Measurements from ENCODE around the gene ACOT9. TPM values are rescaled to one million over a fixed set of nuclear protein-coding genes. Genes with fewer than 3 reads are reported as not detected.

Gene ACOT9
- total RNA-seq, 1 experiment from 2014 or later: 75.6 TPM

DNA sequence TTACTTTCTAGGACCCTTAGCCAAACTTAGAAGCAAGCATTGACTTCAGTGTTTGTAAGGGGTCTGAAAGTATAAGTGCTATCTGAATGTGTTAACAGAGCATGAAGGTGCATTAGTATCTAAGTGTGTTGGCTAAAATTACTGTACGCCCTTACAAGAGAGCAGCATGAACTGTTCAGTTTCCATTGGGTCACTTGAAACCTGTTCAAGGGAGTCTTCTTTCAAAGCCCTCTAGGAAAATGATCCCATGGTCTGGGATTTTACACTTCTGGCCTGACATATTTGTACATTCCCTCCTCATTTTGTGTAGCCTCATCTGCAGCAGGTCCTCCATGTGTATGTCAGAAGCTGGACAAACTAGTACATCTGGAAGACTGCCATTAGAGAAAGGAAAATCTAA lies 72.5 kb downstream of the ACOT9 start:
- H3K36me3 ChIP-seq (ENCODE audit: low read depth, low read length): peaks cover 16% of the 10 kb centered on the region; the same call in 1 of the 2 replicates
- TF ChIP-seq EZH2phosphoT487 (IDR thresholded peaks at IDR 0.05; ENCODE audit: borderline replicate concordance, low read length): no peak
- TF ChIP-seq, protein P1, sequence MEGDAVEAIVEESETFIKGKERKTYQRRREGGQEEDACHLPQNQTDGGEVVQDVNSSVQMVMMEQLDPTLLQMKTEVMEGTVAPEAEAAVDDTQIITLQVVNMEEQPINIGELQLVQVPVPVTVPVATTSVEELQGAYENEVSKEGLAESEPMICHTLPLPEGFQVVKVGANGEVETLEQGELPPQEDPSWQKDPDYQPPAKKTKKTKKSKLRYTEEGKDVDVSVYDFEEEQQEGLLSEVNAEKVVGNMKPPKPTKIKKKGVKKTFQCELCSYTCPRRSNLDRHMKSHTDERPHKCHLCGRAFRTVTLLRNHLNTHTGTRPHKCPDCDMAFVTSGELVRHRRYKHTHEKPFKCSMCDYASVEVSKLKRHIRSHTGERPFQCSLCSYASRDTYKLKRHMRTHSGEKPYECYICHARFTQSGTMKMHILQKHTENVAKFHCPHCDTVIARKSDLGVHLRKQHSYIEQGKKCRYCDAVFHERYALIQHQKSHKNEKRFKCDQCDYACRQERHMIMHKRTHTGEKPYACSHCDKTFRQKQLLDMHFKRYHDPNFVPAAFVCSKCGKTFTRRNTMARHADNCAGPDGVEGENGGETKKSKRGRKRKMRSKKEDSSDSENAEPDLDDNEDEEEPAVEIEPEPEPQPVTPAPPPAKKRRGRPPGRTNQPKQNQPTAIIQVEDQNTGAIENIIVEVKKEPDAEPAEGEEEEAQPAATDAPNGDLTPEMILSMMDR (conservative IDR thresholded peaks at IDR 0.05; ENCODE audit: low read depth, low read length): no peak
- TF ChIP-seq EZH2 (IDR thresholded peaks at IDR 0.05; ENCODE audit: low read length, unreplicated experiment): no peak
- H3K4me2 ChIP-seq (ENCODE audit: low read length): no peak overlapping the region
- H3K4me1 ChIP-seq (ENCODE audit: insufficient read depth, low read length): peaks cover 13% of the 10 kb centered on the region
- H3K9me2 ChIP-seq (replicated peaks; ENCODE audit: low read length): no peaks in the 10 kb centered on the region
- no TSS peak for BruUV-seq (replicated peaks)
- ChIA-PET POLR2A (ENCODE audit: unreplicated experiment) (no interaction called here), CTCF (no interaction called here)
- 0 out of 2 replicates have a peak, but pooled peaks cover 4% of the 10 kb centered on the region for H4K20me1 ChIP-seq (ENCODE audit: low read length)
- no peaks in the 10 kb centered on the region for H3F3A ChIP-seq (ENCODE audit: low read length, unreplicated experiment)
- H3K27ac ChIP-seq (ENCODE audit: low read length): no peak overlapping the region
- no peak for ATAC-seq
- H3K27me3 ChIP-seq (ENCODE audit: low read length): no peaks in the 10 kb centered on the region
- peaks cover 44% of the 10 kb centered on the region for H3K79me2 ChIP-seq (ENCODE audit: low read length)
- H3K4me3 ChIP-seq (ENCODE audit: low read length): no peak overlapping the region
- no peak overlapping the region for H2AFZ ChIP-seq (ENCODE audit: low read length)
- intact Hi-C loops (cut with micrococcal nuclease): no loop called here
- H3K9ac ChIP-seq (ENCODE audit: low read length): no peak overlapping the region
- no peak for DNase-seq
- H3K9me3 ChIP-seq (ENCODE audit: low read length): no peaks in the 10 kb centered on the region

DNA sequence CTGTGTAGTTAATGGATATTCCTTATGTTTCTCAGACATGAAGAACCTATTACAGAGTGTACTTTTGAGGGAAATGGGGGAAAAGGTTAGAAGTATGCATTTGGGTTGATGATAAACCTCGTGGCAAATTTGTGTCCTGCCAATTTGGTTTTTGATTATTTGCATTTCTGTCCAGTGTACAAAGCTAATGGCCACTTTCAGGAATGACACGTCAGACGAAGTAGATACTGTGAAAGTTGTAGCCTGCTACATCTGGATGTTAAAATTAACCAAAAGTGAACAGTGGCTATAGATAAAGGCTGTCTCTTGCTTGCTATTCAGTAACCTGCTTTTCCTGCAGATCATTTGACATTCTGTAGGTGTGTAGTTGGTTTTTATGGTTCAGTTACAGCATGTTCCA lies 74.7 kb downstream of the ACOT9 start:
- H3K27me3 ChIP-seq (ENCODE audit: low read length): no peaks in the 10 kb centered on the region
- DNase-seq: peak; percentile 23
- H3K4me1 ChIP-seq (ENCODE audit: insufficient read depth, low read length): peaks cover 13% of the 10 kb centered on the region
- H3K9me2 ChIP-seq (replicated peaks; ENCODE audit: low read length): no peaks in the 10 kb centered on the region
- no peaks in the 10 kb centered on the region for H3F3A ChIP-seq (ENCODE audit: low read length, unreplicated experiment)
- peak overlapping the region; percentile 88 for H3K4me2 ChIP-seq (ENCODE audit: low read length)
- H4K20me1 ChIP-seq (ENCODE audit: low read length): 0 out of 2 replicates have a peak, but pooled peaks cover 4% of the 10 kb centered on the region
- H3K79me2 ChIP-seq (ENCODE audit: low read length): peaks cover 44% of the 10 kb centered on the region
- peak overlapping the region; percentile 96 for H3K9ac ChIP-seq (ENCODE audit: low read length)
- POLR2A ChIA-PET (ENCODE audit: unreplicated experiment): no interaction called here
- ATAC-seq: peak; percentile 3; the same call in 1 of the 2 replicates
- intact Hi-C loops (cut with micrococcal nuclease): loop anchor here (10.0 kb wide), 1 partner anchor 1026 kb away; the partner anchor contains the start of gene POLA1
- no TSS peak for BruUV-seq (replicated peaks)
- TF ChIP-seq, protein P1 (conservative IDR thresholded peaks at IDR 0.05; ENCODE audit: low read depth, low read length): no peak
- no peak for TF ChIP-seq EZH2phosphoT487 (IDR thresholded peaks at IDR 0.05; ENCODE audit: borderline replicate concordance, low read length)
- no peak for TF ChIP-seq EZH2 (IDR thresholded peaks at IDR 0.05; ENCODE audit: low read length, unreplicated experiment)
- H3K27ac ChIP-seq (ENCODE audit: low read length): peak overlapping the region; percentile 80
- no peaks in the 10 kb centered on the region for H3K9me3 ChIP-seq (ENCODE audit: low read length)
- CTCF ChIA-PET: no interaction called here
- no peak overlapping the region for H2AFZ ChIP-seq (ENCODE audit: low read length)
- H3K4me3 ChIP-seq (ENCODE audit: low read length): peak overlapping the region; percentile 71
- peaks cover 9% of the 10 kb centered on the region; the same call in 1 of the 2 replicates for H3K36me3 ChIP-seq (ENCODE audit: low read depth, low read length)

Measured in PC-3 (cell line).